Measurements from ENCODE around the gene VWCE. TPM values are rescaled to one million over a fixed set of nuclear protein-coding genes. Genes with fewer than 3 reads are reported as not detected.

The VWCE gene
- polyA plus RNA-seq, 1 donor from 2014 or later: 9.8 TPM

- Histone ChIP-seq H3K36me3 (ENCODE audit: insufficient read depth, low read length) (no peaks in the 10 kb centered on the region), H3K4me3 (ENCODE audit: low read length) (no peak overlapping the region), H4K20me1 (ENCODE audit: insufficient read depth) (no peaks in the 10 kb centered on the region), H3K27me3 (ENCODE audit: insufficient read depth, low read depth, low read length) (no peaks in the 10 kb centered on the region), H3K9ac (ENCODE audit: low read length) (no peak overlapping the region), H3F3A (ENCODE audit: insufficient read depth, low read length, poor library complexity, severe bottlenecking) (no peaks in the 10 kb centered on the region), H3K4me2 (ENCODE audit: low read length) (no peak overlapping the region), H3K9me2 (ENCODE audit: insufficient read depth, low read length) (no peaks in the 10 kb centered on the region), H3K79me2 (replicated peaks; ENCODE audit: insufficient read depth, low read length) (no peaks in the 10 kb centered on the region), H2AFZ (ENCODE audit: low read depth, low read length) (no peak overlapping the region), H3K27ac (ENCODE audit: low read length) (no peak overlapping the region), H3K9me3 (ENCODE audit: low read length) (no peaks in the 10 kb centered on the region)
- TF ChIP-seq RAD21 (conservative IDR thresholded peaks at IDR 0.05) (no peak), TAF1 (IDR thresholded peaks at IDR 0.05; ENCODE audit: low read depth) (no peak)
Observed at GRCh38 chr11:61272731-61273130, 22.4 kb downstream of the VWCE start.

GRCh38 chr11:61270354-61271076 is 24.6 kb downstream of the VWCE start:
- no peaks in the 10 kb centered on the region for H3K36me3 ChIP-seq (ENCODE audit: insufficient read depth, low read length)
- H3K79me2 ChIP-seq (replicated peaks; ENCODE audit: insufficient read depth, low read length): no peaks in the 10 kb centered on the region
- no peak overlapping the region for H2AFZ ChIP-seq (ENCODE audit: low read depth, low read length)

More at GRCh38 chr11:61270354-61271076, 24.6 kb downstream of the VWCE start:
- H3K27me3 ChIP-seq (ENCODE audit: insufficient read depth, low read depth, low read length): no peaks in the 10 kb centered on the region
- H4K20me1 ChIP-seq (ENCODE audit: insufficient read depth): no peaks in the 10 kb centered on the region
- H3F3A ChIP-seq (ENCODE audit: insufficient read depth, low read length, poor library complexity, severe bottlenecking): no peaks in the 10 kb centered on the region
- H3K9ac ChIP-seq (ENCODE audit: low read length): no peak overlapping the region
- no peak overlapping the region for H3K4me2 ChIP-seq (ENCODE audit: low read length)
- H3K27ac ChIP-seq (ENCODE audit: low read length): no peak overlapping the region
- no peak overlapping the region for H3K4me3 ChIP-seq (ENCODE audit: low read length)
- TF ChIP-seq MXI1 (conservative IDR thresholded peaks at IDR 0.05; ENCODE audit: poor library complexity, severe bottlenecking): no peak
- no peak for TF ChIP-seq EP300 (conservative IDR thresholded peaks at IDR 0.05; ENCODE audit: poor library complexity, severe bottlenecking)
- no peak for TF ChIP-seq POLR2AphosphoS5 (IDR thresholded peaks at IDR 0.05)
- TF ChIP-seq TAF1 (IDR thresholded peaks at IDR 0.05; ENCODE audit: low read depth): no peak
- no peak for TF ChIP-seq SMC3 (conservative IDR thresholded peaks at IDR 0.05; ENCODE audit: poor library complexity)
- TF ChIP-seq EZH2 (IDR thresholded peaks at IDR 0.05; ENCODE audit: borderline replicate concordance, insufficient read depth, low read length, poor library complexity, severe bottlenecking): no peak
- no peak for TF ChIP-seq CTCF (IDR thresholded peaks at IDR 0.05; ENCODE audit: poor library complexity, severe bottlenecking)
- TF ChIP-seq RAD21 (conservative IDR thresholded peaks at IDR 0.05): no peak
- no peak for TF ChIP-seq REST (IDR thresholded peaks at IDR 0.05; ENCODE audit: borderline replicate concordance)
- no peaks in the 10 kb centered on the region for H3K9me3 ChIP-seq (ENCODE audit: low read length)
- no peaks in the 10 kb centered on the region for H3K9me2 ChIP-seq (ENCODE audit: insufficient read depth, low read length)

Measured in neural cell (in vitro differentiated cells).